B cell (primary cell): Measurements from ENCODE around the gene NOS3.

ENCODE experiments used
- EZH2 ChIP-seq: IDR thresholded peaks from 2 replicates; pipeline ENCODE4 v1.6.1; 2012; ENCODE audit warnings: borderline replicate concordance, low read depth, mild to moderate bottlenecking, moderate library complexity, low read length; ENCODE audit not compliant: insufficient read depth, poor library complexity, severe bottlenecking
- TF ChIP-seq, protein P1 (sequence below): fragments of 200-600 bp; IDR thresholded peaks from one replicate; pipeline ENCODE4 v1.8.0; 2022; ENCODE audit warnings: antibody characterized with exemption, mild to moderate bottlenecking

GRCh38 chr7:151053096-151053495, 62.3 kb downstream of the NOS3 start:
- TF ChIP-seq, protein P1, sequence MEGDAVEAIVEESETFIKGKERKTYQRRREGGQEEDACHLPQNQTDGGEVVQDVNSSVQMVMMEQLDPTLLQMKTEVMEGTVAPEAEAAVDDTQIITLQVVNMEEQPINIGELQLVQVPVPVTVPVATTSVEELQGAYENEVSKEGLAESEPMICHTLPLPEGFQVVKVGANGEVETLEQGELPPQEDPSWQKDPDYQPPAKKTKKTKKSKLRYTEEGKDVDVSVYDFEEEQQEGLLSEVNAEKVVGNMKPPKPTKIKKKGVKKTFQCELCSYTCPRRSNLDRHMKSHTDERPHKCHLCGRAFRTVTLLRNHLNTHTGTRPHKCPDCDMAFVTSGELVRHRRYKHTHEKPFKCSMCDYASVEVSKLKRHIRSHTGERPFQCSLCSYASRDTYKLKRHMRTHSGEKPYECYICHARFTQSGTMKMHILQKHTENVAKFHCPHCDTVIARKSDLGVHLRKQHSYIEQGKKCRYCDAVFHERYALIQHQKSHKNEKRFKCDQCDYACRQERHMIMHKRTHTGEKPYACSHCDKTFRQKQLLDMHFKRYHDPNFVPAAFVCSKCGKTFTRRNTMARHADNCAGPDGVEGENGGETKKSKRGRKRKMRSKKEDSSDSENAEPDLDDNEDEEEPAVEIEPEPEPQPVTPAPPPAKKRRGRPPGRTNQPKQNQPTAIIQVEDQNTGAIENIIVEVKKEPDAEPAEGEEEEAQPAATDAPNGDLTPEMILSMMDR = no peak
- TF ChIP-seq EZH2 = no peak
